Measurements from ENCODE around the gene PRKCQ.

Gene PRKCQ

DNA sequence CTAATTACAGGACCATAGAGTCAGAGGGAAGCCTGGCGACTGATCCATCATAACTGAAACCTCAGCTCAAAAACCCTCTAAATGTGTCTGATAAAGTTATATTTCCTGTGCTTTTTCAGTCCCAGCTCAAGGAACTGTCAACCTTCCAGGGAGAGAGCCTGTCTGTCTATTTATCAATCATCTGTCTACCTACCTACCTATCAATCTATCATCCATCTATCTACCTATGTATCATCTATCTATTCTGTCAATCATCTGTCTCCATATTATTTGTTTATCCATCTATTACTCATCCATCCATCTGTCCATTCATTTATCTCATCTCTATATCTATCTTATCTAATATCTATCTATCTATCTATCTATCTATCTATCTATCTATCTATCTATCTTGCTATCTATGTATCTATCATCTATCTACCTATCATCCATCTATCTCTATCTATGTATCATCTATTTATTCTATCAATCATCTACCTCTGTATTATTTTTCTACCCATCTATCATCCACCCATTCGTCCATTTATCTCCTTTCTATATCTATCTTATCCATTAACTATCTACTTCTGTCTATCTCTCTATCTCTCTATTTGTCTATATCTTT lies 161.4 kb downstream of the PRKCQ start:
- no peak overlapping the region for H2AFZ ChIP-seq (ENCODE audit: low read length)
- no peak overlapping the region for H3K4ac ChIP-seq (ENCODE audit: low read length)
- no peak overlapping the region for H2BK15ac ChIP-seq (ENCODE audit: low read length)
- no peak overlapping the region for H2BK5ac ChIP-seq (ENCODE audit: low read length)
- WGBS, 2 donors (ENCODE audit: extremely low coverage in 2 of 2, insufficient read length in 2 of 2, insufficient replicate concordance in 1 of 2), result 100% methylated on average over 1 of the region's 2 CpGs
- no peak overlapping the region for H3K14ac ChIP-seq (ENCODE audit: low read length)
- no peak overlapping the region for H2BK12ac ChIP-seq (ENCODE audit: low read length)
- no peak overlapping the region for H3K18ac ChIP-seq (ENCODE audit: low read length)
- H3K4me1 ChIP-seq (ENCODE audit: control insufficient read depth in 2 of 2, insufficient read depth in 1 of 2, low read depth in 1 of 2, low read length in 2 of 2), result no peaks in the 10 kb centered on the region
- no peak for DNase-seq (ENCODE audit: low spot score)
- H2BK120ac ChIP-seq (ENCODE audit: low read depth, low read length), result no peak overlapping the region
- no peak overlapping the region for H3K9ac ChIP-seq (ENCODE audit: low read depth, low read length, poor library complexity)
- H3K4me3 ChIP-seq (ENCODE audit: low read length in 2 of 2), result no peak overlapping the region
- H3K27me3 ChIP-seq (ENCODE audit: control insufficient read depth in 3 of 3, insufficient read depth in 3 of 3, low read depth in 1 of 3, low read length in 3 of 3), result peaks cover 0 to 12% (median 0%) of the 10 kb centered on the region in 3 experiments
- H4K8ac ChIP-seq (ENCODE audit: low read depth, low read length), result no peak overlapping the region
- no peaks in the 10 kb centered on the region for H3K79me1 ChIP-seq (ENCODE audit: low read depth, low read length)
- H3K23ac ChIP-seq (ENCODE audit: low read depth, low read length, poor library complexity), result no peak overlapping the region
- H3K27ac ChIP-seq (replicated peaks; ENCODE audit: low read length), result no peak overlapping the region
- H3K36me3 ChIP-seq (replicated peaks in 1 of 2; ENCODE audit: control insufficient read depth in 2 of 2, insufficient read depth in 2 of 2, low read length in 2 of 2), result no peaks in the 10 kb centered on the region
- no peak overlapping the region for H2AK5ac ChIP-seq (ENCODE audit: low read depth, low read length)
- no peak overlapping the region for H3K4me2 ChIP-seq (ENCODE audit: insufficient read depth, low read length, poor library complexity, severe bottlenecking)
- H4K91ac ChIP-seq (ENCODE audit: low read depth, low read length, poor library complexity), result no peak overlapping the region
- no peaks in the 10 kb centered on the region for H3K9me3 ChIP-seq (replicated peaks in 1 of 2; ENCODE audit: control insufficient read depth in 2 of 2, insufficient read depth in 1 of 2, low read depth in 1 of 2, low read length in 2 of 2)

DNA sequence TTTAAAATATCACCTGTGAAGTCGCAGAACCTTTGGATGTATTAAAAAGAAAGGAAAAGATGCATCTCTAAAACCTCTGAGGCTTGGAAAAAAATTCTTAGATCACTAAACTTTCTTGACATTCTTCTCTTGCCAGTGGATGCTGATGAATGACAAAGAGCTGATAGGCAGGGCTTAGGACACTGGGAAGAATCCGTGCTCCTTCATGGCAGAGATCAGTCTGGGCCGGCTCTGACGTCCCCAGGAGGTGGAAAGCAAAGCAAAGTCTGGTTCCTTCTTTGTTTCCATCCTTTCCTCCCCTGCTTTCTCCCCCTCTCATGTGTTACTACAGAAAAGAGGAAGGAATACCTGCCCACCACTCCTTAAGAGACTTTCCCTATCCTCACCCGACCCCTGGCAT lies 161.9 kb downstream of the PRKCQ start:
- no peak overlapping the region for H2AK5ac ChIP-seq (ENCODE audit: low read depth, low read length)
- WGBS, 2 donors (ENCODE audit: extremely low coverage in 2 of 2, insufficient read length in 2 of 2, insufficient replicate concordance in 1 of 2), result no CpG with 5 or more reads among the region's 5 CpGs

DNA sequence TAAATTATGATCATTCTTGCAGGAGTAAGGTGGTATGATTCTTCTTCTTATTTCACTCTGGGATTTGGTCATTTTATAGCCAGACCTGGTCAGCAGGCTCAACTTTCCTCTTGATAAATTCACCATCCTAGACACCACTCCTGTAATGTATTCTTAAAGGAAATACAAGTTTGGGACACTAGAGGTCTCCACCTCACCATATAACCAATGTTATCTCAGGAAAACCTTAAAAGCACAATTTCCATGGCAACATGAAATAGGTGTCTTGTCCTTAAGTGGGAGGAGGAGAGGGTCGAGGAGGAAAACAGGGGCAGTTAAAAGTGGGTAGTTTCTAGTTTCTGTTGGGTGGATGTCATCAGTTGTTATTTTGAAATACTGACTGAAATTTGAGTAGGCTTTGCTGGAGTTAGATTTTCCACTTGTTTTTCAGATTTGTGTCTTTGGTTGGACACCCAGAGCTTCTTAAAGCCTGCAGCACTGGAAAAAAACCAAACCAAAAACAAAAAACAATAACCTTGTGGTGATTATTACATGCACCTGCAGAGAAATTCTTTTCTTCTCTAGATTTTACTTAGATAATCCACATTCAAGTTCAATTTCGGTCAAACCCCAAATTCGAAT lies 163.1 kb downstream of the PRKCQ start:
- Histone ChIP-seq H2BK5ac (ENCODE audit: low read length) (no peak overlapping the region), H3K18ac (ENCODE audit: low read length) (no peak overlapping the region)
- WGBS, 2 donors (ENCODE audit: extremely low coverage in 2 of 2, insufficient read length in 2 of 2, insufficient replicate concordance in 1 of 2), result no CpG with 5 or more reads among the region's 3 CpGs

More for the DNA sequence above, 161.9 kb downstream of the PRKCQ start:
- no peaks in the 10 kb centered on the region for H3K36me3 ChIP-seq (replicated peaks in 1 of 2; ENCODE audit: control insufficient read depth in 2 of 2, insufficient read depth in 2 of 2, low read length in 2 of 2)
- H3K9me3 ChIP-seq (replicated peaks in 1 of 2; ENCODE audit: control insufficient read depth in 2 of 2, insufficient read depth in 1 of 2, low read depth in 1 of 2, low read length in 2 of 2), result no peaks in the 10 kb centered on the region
- no peak overlapping the region for H2BK12ac ChIP-seq (ENCODE audit: low read length)
- no peak overlapping the region for H3K4me2 ChIP-seq (ENCODE audit: insufficient read depth, low read length, poor library complexity, severe bottlenecking)
- no peak overlapping the region for H4K91ac ChIP-seq (ENCODE audit: low read depth, low read length, poor library complexity)
- H3K4ac ChIP-seq (ENCODE audit: low read length), result no peak overlapping the region
- H2BK5ac ChIP-seq (ENCODE audit: low read length), result no peak overlapping the region
- no peak overlapping the region for H3K18ac ChIP-seq (ENCODE audit: low read length)
- peaks cover 0 to 12% (median 0%) of the 10 kb centered on the region in 3 experiments for H3K27me3 ChIP-seq (ENCODE audit: control insufficient read depth in 3 of 3, insufficient read depth in 3 of 3, low read depth in 1 of 3, low read length in 3 of 3)
- no peak overlapping the region for H4K8ac ChIP-seq (ENCODE audit: low read depth, low read length)
- H2AFZ ChIP-seq (ENCODE audit: low read length), result no peak overlapping the region
- DNase-seq (ENCODE audit: low spot score), result no peak
- H2BK120ac ChIP-seq (ENCODE audit: low read depth, low read length), result no peak overlapping the region
- no peak overlapping the region for H2BK15ac ChIP-seq (ENCODE audit: low read length)
- no peak overlapping the region for H3K14ac ChIP-seq (ENCODE audit: low read length)
- H3K79me1 ChIP-seq (ENCODE audit: low read depth, low read length), result no peaks in the 10 kb centered on the region
- no peak overlapping the region for H3K27ac ChIP-seq (replicated peaks; ENCODE audit: low read length)
- no peaks in the 10 kb centered on the region for H3K4me1 ChIP-seq (ENCODE audit: control insufficient read depth in 2 of 2, insufficient read depth in 1 of 2, low read depth in 1 of 2, low read length in 2 of 2)
- H3K23ac ChIP-seq (ENCODE audit: low read depth, low read length, poor library complexity), result no peak overlapping the region
- no peak overlapping the region for H3K9ac ChIP-seq (ENCODE audit: low read depth, low read length, poor library complexity)
- H3K4me3 ChIP-seq (ENCODE audit: low read length in 2 of 2), result no peak overlapping the region

DNA sequence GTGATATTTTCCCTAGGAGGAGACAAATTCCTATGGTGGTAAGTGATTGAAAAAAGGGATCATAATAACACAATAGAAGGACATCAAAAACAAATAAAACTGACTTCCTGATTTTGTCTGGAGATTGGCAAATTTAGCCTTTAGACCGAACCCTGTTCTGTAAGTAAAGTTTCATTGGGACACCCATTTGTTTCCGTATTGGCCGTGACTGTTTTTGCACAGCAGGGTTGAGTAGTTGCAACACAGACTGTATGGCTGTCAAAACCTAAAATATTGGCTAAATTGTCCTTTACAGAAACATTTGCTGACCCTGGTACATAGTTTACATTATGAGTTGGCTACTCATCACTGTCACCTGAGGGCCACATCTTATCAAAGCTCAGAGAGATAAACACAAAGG lies 168.6 kb downstream of the PRKCQ start:
- Histone ChIP-seq H3K4me1 (ENCODE audit: control insufficient read depth in 2 of 2, insufficient read depth in 1 of 2, low read depth in 1 of 2, low read length in 2 of 2) (no peaks in the 10 kb centered on the region), H3K27ac (replicated peaks; ENCODE audit: low read length) (no peak overlapping the region), H3K9ac (ENCODE audit: low read depth, low read length, poor library complexity) (no peak overlapping the region), H3K18ac (ENCODE audit: low read length) (no peak overlapping the region), H2AK5ac (ENCODE audit: low read depth, low read length) (no peak overlapping the region), H3K4me3 (ENCODE audit: low read length in 2 of 2) (no peak overlapping the region), H3K27me3 (ENCODE audit: control insufficient read depth in 3 of 3, insufficient read depth in 3 of 3, low read depth in 1 of 3, low read length in 3 of 3) (peaks cover 0 to 6% (median 3%) of the 10 kb centered on the region in 3 experiments), H2BK120ac (ENCODE audit: low read depth, low read length) (no peak overlapping the region), H2BK12ac (ENCODE audit: low read length) (no peak overlapping the region), H3K4ac (ENCODE audit: low read length) (no peak overlapping the region), H2BK15ac (ENCODE audit: low read length) (no peak overlapping the region), H4K8ac (ENCODE audit: low read depth, low read length) (no peak overlapping the region), H3K23ac (ENCODE audit: low read depth, low read length, poor library complexity) (no peak overlapping the region), H3K4me2 (ENCODE audit: insufficient read depth, low read length, poor library complexity, severe bottlenecking) (no peak overlapping the region), H2BK5ac (ENCODE audit: low read length) (no peak overlapping the region), H2AFZ (ENCODE audit: low read length) (no peak overlapping the region), H3K14ac (ENCODE audit: low read length) (no peak overlapping the region), H3K9me3 (replicated peaks in 1 of 2; ENCODE audit: control insufficient read depth in 2 of 2, insufficient read depth in 1 of 2, low read depth in 1 of 2, low read length in 2 of 2) (peaks cover 0 to 3% of the 10 kb centered on the region in 2 donors), H3K79me1 (ENCODE audit: low read depth, low read length) (no peaks in the 10 kb centered on the region), H3K36me3 (replicated peaks in 1 of 2; ENCODE audit: control insufficient read depth in 2 of 2, insufficient read depth in 2 of 2, low read length in 2 of 2) (peaks cover 0 to 2% of the 10 kb centered on the region in 2 donors), H4K91ac (ENCODE audit: low read depth, low read length, poor library complexity) (no peak overlapping the region)
- DNase-seq (ENCODE audit: low spot score), result no peak
- WGBS, 2 donors (ENCODE audit: extremely low coverage in 2 of 2, insufficient read length in 2 of 2, insufficient replicate concordance in 1 of 2), result no CpG with 5 or more reads among the region's 3 CpGs

More for the DNA sequence above, 163.1 kb downstream of the PRKCQ start:
- Histone ChIP-seq H3K4me2 (ENCODE audit: insufficient read depth, low read length, poor library complexity, severe bottlenecking) (no peak overlapping the region), H2AFZ (ENCODE audit: low read length) (no peak overlapping the region), H3K9ac (ENCODE audit: low read depth, low read length, poor library complexity) (no peak overlapping the region), H3K23ac (ENCODE audit: low read depth, low read length, poor library complexity) (no peak overlapping the region), H3K9me3 (replicated peaks in 1 of 2; ENCODE audit: control insufficient read depth in 2 of 2, insufficient read depth in 1 of 2, low read depth in 1 of 2, low read length in 2 of 2) (no peaks in the 10 kb centered on the region), H3K4ac (ENCODE audit: low read length) (no peak overlapping the region), H3K14ac (ENCODE audit: low read length) (no peak overlapping the region), H3K79me1 (ENCODE audit: low read depth, low read length) (no peaks in the 10 kb centered on the region), H3K4me1 (ENCODE audit: control insufficient read depth in 2 of 2, insufficient read depth in 1 of 2, low read depth in 1 of 2, low read length in 2 of 2) (no peaks in the 10 kb centered on the region), H2AK5ac (ENCODE audit: low read depth, low read length) (no peak overlapping the region), H2BK15ac (ENCODE audit: low read length) (no peak overlapping the region), H3K27ac (replicated peaks; ENCODE audit: low read length) (no peak overlapping the region), H3K4me3 (ENCODE audit: low read length in 2 of 2) (no peak overlapping the region), H2BK120ac (ENCODE audit: low read depth, low read length) (no peak overlapping the region), H2BK12ac (ENCODE audit: low read length) (no peak overlapping the region), H3K27me3 (ENCODE audit: control insufficient read depth in 3 of 3, insufficient read depth in 3 of 3, low read depth in 1 of 3, low read length in 3 of 3) (peaks cover 0 to 12% (median 0%) of the 10 kb centered on the region in 3 experiments), H4K91ac (ENCODE audit: low read depth, low read length, poor library complexity) (no peak overlapping the region), H4K8ac (ENCODE audit: low read depth, low read length) (no peak overlapping the region), H3K36me3 (replicated peaks in 1 of 2; ENCODE audit: control insufficient read depth in 2 of 2, insufficient read depth in 2 of 2, low read length in 2 of 2) (no peaks in the 10 kb centered on the region)
- peak; percentile 58 for DNase-seq (ENCODE audit: low spot score)
